ENCODE measurements around the gene DPM3.
"Not testable (repeated sequence)": the region's sequence is repeated elsewhere in the genome, so short reads cannot be mapped to it uniquely, and the experiment has no call there.

The DPM3 gene

DNA sequence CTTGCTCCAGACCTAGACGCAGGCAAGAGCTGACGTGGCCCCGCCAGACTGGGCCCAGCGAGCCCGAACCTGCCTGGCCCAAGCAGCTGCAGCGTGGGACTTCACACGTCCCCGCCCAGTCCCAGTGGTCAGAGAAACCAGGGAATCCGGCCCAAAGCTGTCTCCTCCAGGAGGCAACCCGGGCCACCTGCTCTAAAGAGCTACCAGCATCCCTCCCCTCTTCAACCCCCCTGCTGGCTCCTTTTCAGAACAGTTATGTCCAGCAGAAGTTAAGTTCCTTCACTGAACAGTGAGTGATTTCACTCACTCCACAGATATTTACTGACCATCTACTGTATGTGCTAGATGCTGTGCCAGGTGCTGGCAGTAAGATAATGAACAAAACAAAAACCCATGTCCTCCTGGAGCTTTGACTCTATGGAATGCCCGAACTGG lies 14.8 kb downstream of the DPM3 start:
- DNase-seq (ENCODE audit: low spot score): no peak

DNA sequence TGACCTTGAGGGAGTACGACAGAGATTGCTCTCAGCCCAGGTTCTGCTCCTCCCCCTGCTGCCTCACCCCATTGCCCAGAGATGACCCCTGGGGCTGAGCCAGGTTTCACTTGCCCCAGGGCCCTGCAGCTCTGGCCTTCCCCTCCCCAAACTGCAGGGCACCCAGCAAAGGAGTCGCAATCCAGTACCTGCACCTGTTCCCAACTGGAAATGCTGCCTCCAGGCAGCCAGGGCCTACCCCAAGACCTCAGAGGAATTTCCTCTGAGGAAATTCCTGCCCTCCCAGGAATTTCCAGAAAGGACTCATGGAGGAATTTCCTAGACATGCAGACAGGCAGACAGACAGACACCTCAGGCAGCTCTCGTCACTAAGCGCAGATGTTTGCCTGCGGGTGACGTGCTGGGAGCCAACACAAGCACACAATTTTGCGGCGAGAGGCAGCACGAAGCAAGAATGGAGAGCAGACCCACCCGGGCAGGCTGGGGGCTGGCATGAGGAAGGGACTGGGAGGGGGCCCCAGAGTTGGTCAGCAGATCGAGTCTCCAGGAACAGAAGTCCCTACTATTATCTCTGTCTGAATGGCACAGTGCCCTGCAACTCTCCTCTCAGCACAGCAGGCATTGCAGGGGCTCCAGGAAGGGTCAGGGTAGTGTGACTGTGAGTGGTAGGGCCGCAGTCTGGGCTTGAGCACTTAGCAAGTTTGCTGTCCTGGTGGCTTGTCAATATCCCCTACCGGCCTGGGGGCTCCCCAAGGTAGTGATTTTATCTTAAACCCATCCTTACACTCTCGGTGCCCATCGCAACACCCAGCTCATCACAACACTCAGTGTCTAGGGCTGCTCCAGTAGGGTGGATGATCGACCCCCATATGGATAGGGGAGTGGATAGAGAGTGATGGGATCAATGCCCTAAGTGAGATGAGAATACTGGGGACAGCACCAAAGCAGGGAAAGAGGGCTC lies 15.5 kb downstream of the DPM3 start:
- DNase-seq (ENCODE audit: low spot score): no peak

DNA sequence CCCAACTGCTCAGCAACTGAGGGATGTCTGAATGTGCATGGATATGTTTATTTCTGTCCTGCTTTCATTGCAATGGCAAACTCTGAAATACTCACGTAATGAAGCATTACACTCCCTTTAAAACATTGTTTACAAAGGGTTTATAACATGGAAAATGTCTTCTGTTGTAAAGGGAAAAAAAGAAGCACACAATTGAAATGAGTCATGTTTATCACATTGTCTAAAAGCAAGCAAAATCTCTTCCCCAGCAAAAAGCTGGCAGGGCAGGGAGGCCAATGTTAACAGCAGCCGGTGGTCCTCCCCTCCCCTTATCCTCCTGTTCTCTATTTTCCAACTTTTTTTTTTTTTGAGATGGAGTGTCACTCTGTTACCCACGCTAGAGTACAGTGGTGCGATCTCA lies 16.5 kb downstream of the DPM3 start:
- DNase-seq (ENCODE audit: low spot score): peak; percentile 22

DNA sequence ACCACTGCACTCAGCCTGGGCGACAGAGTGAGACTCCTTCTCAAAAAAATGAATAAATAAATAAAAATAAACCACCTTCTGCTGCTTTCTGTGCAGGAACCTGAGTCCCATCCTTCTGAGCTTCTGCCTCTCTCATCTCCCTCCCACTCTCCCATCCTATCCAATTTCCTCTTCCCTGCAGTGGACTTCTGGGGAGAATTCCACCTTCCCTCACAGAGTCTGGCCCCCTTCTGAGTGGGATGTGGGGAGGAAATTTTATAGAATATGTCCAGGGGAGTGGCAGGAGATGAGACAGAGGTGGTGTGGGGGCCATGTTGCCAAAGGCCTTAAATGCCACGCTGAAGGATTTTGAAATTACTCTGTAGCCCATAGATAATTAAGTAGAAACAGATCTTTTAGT lies 18.0 kb downstream of the DPM3 start:
- no peak for DNase-seq (ENCODE audit: low spot score)

DNA sequence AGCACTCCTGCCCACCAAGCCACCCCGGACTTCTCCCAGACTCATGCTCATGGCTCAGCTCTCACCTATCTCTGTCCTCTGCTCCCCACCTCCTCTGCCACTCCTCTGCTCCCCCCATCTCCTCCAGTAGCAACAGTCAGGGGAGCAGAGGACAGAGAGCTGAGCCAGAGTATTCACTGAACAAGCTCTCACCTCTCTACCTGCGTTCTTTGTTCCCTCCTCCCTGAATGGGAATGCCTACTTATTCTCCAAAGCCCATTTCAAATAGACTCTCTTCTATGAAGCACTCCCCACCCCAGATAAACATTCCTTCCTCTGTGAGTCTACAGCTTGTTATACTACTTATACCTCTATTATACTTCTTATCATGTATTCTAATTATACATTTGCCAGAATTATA lies 19.1 kb downstream of the DPM3 start:
- DNase-seq (ENCODE audit: low spot score): no peak

DNA sequence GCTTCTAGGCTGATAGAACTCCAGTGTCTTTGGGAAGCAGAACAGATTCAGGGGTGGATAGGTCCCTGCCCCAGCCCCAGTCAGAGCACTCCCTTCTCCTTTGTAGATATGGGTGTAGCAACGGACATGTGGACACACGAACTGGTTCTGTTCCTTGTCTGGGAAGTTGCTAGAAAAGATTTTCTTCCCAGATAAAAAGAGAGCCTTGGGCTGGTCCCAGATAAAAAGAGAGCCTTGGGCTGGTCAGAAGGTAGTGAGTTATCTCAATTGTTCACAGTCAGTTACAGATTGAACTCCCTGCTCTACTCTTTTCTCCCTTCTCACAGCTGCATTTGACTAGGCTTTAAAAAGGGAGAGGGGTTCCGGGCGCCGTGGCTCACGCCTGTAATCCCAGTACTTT lies 20.1 kb downstream of the DPM3 start:
- DNase-seq (ENCODE audit: low spot score): no peak

DNA sequence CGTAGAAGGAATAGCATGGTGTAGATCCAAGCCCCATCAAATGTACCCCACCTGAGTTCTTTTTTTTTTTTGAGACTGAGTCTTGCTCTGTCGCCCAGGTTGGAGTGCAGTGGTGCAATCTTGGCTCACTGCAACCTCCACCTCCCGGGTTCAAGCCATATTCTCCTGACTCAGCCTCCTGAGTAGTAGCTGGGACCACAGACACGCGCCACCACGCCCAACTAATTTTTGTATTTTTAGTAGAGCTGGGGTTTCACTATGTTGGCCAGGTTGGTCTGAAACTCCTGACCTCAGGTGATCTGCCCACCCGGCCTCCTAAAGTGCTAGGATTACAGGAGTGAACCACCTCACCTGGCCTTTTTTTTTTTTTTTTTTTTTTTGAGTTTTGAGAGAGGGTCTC lies 22.2 kb downstream of the DPM3 start:
- not testable (repeated sequence) for DNase-seq (ENCODE audit: low spot score)

DNA sequence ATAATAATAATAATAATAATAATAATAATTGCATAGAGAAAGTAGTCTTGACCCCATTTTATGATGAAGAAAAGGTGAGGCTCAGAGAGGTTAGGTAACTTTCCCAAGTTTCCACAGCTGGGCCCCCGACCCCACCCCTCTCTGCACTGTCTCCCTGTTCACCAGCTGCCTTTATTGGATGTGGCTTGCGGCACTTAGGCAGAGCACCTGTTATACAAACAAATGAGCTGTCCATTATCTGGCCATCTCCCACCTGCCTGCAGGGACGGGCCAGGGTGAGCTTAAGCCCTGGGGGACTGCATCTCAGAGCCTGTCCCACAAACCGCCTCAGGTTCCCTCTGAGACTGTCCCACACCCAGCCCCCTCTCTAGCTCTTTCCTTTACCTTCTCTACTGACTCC lies 22.7 kb downstream of the DPM3 start:
- DNase-seq (ENCODE audit: low spot score): no peak

DNA sequence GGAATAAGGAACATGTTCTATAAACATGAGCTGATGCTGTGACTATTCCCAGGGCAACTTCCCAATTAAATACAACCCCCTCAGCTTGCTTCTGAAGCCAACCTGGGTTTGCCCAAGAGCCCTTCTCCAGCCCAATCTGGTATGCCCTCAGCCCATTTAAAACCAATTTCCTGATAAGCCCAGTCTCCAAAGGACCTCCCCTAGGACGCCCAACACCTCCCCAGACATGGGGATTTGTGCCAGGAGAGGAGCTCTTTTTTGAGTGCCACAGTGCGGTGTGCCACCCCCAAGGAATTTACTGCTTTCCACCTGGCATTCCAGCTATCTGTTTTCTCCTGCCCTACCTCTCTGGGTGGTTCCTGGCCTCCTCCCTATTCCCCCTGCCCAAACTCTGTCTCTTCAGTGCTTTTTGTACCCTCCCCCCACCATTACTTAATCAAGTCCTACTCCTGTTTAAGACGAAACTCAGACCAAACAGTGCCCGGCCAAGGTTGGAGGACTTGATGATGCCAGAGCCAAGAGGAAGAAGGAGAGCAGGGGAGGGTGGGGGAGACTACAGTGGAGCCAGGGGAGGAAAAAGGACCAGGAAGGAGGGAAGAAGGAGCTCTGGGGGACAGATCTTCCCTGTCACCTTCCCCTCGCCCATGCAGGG lies 24.1 kb downstream of the DPM3 start:
- no peak for DNase-seq (ENCODE audit: low spot score)

DNA sequence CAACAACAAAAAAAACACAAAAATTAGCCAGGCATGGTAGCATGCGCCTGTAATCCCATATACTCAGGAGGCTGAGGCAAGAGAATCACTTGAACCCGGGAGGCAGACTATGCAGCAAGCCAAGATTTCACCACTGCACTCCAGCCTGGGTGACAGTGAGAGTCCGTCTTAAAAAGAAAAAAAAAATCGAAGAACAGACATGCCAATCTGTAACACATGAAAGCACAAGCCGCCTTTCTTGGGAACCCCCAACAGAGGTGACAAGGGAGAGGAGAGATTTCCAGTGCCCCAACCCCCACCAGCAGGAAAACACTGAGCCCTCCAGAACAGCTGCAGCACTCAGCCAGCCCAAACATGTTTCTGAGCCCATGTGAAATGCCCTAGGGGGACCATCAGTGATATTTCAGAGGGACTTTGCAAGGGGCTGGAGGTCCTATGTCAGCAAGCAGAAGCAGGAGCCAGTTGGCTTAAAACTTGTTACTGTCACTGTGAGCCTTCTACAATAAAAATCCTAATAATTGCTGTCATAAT lies 26.8 kb downstream of the DPM3 start:
- no peak for DNase-seq (ENCODE audit: low spot score)

DNA sequence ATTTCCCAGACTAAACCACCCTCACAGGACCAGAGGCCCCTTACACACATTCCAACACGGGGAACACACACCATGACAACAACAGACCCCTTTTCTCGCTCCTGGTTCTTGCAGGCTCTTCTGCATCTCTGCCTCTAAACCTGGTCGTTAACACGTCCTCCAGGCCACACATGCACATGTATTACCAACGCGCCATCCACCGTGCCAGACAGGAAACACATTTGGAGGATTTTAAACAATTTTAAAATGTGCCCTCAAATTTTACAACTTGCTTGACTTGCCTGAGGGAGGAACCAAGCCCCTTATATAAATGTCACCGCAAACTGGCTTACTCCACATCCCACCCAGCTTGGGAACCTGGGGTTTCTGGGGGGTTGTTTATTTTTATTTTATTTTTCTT lies 29.5 kb downstream of the DPM3 start:
- DNase-seq (ENCODE audit: low spot score): no peak

DNA sequence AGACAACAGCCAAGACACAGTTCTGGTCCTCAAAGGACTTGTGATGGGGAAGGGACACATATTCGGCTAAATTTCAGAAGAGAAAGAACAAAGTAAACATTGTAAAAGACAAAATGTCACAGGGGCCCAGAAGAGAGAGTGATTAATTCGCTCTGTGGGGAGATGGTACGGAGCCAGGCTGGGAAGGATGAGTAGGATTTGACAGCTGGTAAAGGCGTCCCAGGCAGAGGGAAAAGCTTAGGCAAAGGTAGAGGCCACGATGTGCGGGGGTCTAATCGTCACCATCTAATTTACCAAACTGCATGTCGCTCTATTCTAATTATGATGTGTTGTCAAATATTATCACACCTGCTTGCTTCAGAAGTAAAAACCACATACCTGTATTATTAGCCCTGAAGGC lies 29.9 kb downstream of the DPM3 start:
- no peak for DNase-seq (ENCODE audit: low spot score)

DNA sequence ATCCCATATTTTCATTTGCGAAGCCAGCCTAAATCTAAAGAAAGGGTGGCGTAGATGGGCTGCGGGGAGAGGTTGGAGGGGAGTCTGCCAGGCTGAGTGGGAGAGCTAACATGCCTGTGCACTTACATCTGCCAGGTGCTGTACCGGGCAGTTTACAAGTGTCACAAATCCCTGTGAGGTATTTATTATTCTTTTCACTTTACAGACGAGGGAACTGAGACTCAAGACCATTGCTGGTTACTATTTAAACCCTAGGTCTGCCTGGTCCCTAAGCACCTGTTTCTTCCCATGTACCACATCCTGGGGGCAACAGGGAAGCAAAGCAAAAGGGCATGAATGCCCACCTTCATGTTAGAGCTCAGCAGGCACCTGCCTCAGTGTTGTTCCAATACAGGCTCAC lies 32.0 kb downstream of the DPM3 start:
- DNase-seq (ENCODE audit: low spot score): no peak

DNA sequence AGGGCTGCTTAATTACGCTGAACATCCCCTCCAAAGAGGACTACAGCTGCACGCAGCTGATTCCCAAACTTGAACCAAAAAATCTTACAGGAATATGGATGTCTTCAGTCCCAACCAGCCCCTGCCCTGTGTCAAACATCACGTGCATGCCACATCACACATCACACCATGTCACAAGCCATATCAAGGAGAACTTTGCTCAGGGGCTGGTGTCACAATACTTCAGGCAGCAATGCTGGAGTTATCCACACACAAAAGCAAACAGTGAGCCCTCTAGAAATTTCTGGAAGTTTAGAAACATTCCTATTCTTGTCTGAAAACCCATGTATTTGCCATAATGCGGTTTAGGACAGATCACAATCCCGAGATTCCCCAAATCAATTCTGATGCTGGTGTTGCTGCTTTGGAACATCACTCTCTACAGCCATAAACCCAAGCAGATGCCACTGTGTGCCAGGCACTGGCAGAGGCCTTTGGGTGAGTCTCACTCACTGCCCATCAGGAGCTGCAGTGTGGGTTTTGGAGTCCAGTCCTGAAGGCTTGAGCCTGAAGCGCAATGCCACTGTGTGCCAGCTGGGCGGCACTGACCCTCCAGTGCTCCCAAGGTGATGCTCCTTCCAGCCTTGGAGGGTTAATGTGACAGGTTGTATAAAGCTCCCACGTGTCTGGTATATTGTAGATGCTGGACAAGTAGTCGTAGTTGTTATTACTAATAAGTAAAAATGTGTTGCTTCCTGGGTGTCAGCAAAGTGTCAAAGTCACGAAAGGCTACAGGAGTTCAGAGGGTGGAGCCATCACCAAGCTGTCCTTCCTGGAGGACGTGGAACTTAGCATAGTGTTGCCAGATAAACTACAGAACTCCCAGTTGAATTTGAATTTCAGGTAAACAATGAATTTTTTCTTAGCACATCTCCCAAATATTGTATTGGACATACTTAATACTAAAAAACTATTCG lies 32.7 kb downstream of the DPM3 start:
- DNase-seq (ENCODE audit: low spot score): no peak

DNA sequence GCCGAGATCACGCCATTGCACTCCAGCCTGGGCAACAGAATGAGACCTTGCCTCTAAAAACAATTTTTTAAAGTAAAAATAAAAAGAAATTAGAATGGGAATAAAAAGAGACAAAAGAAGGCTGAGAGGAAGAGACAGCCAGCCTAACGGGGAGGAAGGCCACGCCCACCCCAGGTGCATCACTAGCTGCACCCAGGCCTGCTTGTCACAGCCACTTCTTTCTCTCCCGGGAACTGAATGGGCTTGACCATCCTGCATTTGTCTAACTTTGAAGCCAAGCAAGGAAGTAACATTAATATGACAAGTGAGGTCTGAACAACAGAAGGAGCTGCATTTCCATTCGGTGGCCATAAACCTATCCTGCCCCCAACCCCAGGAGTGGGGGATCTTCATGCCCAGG lies 33.5 kb downstream of the DPM3 start:
- no peak for DNase-seq (ENCODE audit: low spot score)

DNA sequence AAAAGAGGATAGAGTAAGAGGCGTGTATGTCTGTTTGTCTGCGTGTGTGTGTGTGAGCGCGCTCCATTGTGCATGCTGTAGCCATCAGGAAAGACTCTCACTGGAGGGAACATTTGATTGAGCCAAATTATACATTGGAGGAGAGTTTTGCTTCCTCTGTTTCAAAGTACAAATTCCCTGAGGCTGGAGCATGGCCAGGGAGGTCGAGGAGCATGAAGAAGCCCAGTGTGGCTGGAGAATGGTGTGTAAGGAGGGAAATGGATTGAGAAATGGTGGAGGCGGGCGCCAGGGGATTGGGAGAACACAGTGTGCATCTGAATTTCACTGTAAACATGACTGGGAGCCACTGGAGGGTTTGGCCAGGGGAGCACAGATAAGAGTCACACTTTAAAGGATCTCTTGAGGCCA lies 34.7 kb downstream of the DPM3 start:
- DNase-seq (ENCODE audit: low spot score): no peak

DNA sequence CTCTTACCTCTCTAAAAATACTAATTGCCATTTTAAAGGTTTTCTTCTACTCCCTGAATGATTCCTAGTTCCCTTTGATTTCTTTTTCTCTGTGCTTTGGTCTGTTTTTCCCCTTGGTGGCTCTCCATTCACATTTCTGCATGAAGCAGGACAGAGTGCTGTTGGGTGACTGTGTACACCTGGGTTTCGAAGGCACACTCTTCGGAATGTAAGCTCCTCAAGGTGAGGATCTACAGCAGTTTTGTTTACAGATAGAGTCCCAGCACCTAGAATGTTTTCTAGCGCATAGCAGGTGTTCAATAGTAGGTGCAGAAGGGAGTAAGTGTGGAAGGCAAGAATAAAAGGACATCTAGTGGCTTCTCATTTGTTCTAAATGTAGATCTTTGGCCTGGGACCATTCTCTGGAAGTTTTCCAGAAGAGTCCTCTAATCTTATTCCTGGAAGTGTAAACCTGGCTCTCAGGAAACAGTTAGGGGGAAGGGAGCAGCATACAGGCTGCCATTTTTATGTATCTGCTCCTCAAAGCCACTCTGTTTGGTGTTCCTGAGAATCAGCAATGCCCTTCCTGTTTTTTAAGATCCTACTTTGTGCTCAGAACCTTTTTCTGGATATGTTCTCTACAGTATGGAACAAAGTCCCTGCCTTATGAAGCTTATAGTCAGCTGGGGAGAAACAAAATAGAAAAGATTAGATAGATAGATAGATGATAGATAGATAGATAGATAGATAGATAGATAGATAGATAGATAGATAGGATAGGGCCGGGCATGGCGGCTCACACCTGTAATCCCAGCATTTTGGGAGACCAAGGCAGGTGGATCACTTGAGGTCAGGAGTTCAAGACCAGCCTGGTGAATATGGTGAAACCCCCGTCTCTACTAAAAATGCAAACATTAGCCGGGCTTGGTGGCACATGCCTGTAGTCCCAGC lies 35.5 kb downstream of the DPM3 start:
- no peak for DNase-seq (ENCODE audit: low spot score)

DNA sequence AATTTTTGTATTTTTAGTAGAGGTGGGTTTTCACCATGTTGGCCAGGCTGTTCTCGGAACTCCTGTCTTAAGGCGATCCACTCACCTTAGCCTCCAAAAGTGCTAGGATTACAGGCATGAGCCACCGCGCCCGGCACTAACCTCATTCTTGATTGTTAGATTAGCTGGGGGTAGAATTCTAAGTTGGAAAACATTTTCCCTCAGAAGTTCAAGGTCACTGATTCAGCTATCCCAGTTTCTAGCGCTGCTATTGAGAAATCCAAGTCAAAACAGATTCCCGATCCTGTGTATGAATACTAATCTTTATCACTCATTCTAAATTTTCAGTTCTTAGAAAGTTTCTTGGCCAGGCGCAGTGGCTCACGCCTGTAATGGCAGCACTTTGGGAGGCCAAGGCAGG lies 37.0 kb downstream of the DPM3 start:
- no peak for DNase-seq (ENCODE audit: low spot score)

DNA sequence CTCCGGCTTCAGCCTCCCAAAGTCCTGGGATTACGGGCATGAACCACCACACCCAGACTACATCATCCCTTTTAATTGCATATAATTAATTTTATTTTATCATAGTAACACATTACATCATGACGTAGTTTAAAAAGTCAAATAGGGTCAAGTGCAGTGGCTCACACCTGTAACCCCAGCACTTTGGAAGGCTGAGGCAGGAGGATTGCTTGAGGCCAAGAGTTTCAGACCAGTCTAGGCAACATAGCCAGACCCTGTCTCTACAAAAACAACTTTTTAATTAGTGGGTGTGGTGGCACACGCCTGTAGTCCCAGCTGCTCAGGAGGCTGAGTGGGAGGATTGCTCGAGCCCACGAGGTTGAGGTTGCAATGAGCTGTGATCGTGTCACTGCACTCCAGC lies 41.0 kb downstream of the DPM3 start:
- DNase-seq (ENCODE audit: low spot score): no peak

DNA sequence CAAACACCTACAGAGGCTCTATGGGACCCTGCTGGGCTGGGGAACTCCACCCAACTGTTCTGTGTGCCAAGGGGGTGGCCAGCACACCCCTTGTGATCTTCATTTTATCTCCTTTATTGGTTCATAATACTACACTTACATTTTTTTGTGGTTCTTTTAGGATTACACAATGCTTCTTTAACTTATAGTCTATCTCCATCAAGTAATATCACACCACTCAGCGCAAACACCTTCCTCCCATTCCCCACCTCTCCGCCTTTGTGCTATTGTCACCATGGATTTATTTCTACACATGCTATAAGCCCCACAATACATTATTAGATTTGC lies 45.7 kb downstream of the DPM3 start:
- DNase-seq (ENCODE audit: low spot score): no peak

Measured in LoVo (cell line).